Measurements from ENCODE around the gene PTPMT1.

DNA sequence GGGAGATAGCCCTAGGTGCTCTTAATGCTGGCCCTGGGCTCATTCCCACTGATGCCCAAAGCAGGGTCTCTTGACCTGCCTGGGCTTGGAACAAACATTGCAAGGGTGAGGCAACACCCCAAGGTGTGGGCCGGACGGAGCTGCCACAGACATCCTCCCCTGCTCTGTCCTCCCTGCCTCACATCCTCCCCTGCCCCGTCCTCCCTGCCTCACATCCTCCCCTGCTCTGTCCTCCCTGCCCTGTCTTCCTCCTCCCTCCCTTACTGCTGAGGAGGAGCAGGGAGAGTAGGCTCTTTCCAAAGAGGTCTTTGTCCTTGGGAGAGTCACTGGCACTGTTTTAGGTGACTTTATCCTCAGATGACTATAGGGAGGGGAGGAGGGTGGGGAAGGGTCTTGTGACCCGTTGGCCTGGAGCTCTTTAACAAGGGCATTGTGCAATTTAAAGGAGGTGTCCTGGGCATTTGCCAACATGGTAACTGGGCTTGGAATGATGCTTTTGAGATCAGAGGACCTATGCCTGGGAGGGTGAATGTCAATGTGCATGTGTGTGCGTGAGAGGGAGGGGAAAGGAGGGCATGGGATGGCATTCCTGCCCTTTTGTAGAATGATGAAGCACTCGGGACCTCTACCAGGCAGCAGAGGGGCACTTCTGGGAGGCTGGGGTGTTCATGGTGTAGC lies 21.8 kb downstream of the PTPMT1 start:
- no peak for TF ChIP-seq POLR2A (IDR thresholded peaks at IDR 0.05)
- TF ChIP-seq, protein P1, sequence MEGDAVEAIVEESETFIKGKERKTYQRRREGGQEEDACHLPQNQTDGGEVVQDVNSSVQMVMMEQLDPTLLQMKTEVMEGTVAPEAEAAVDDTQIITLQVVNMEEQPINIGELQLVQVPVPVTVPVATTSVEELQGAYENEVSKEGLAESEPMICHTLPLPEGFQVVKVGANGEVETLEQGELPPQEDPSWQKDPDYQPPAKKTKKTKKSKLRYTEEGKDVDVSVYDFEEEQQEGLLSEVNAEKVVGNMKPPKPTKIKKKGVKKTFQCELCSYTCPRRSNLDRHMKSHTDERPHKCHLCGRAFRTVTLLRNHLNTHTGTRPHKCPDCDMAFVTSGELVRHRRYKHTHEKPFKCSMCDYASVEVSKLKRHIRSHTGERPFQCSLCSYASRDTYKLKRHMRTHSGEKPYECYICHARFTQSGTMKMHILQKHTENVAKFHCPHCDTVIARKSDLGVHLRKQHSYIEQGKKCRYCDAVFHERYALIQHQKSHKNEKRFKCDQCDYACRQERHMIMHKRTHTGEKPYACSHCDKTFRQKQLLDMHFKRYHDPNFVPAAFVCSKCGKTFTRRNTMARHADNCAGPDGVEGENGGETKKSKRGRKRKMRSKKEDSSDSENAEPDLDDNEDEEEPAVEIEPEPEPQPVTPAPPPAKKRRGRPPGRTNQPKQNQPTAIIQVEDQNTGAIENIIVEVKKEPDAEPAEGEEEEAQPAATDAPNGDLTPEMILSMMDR (IDR thresholded peaks at IDR 0.05) = no peak

Measured in body of pancreas (tissue), 4 donors.